H1 (cell line): ENCODE measurements around the gene RAB5A. TPM values are rescaled to one million over a fixed set of nuclear protein-coding genes. Genes with fewer than 3 reads are reported as not detected.
"Not testable (repeated sequence)": the region's sequence is repeated elsewhere in the genome, so short reads cannot be mapped to it uniquely, and the experiment has no call there.

Experiments
- CTCF ChIA-PET: fragments of 300-600 bp; sonication (Branson Sonifier 250); formaldehyde crosslinking; loops from one replicate; lab custom pipeline; 2021; ENCODE audit not compliant: partially characterized antibody; lab: Charles Lee
- POLR2A ChIA-PET: fragments of 300-600 bp; sonication (Branson Sonifier 250); formaldehyde crosslinking; loops from one replicate; lab custom pipeline; 2021; ENCODE audit warnings: inconsistent platforms; ENCODE audit not compliant: partially characterized antibody; lab: Charles Lee
- DNase-seq, 2 experiments: peaks; one replicate each; pipeline versions ENCODE4 v3.0.0 to v3.0.0-alpha.2; 2010 to 2022; ENCODE audit warnings: low spot score in 2 of 2, low read depth in 1 of 2, mixed read lengths in 1 of 2
- FAIRE-seq: peaks from 2 replicates; lab custom pipeline; 2011; peaks lifted over from hg19 to GRCh38; lab: Jason Lieb, UNC
- H2AFZ ChIP-seq: 2 replicates; pipeline ENCODE4 v1.8.1; 2012; ENCODE audit warnings: low read length, inconsistent platforms
- H2AK5ac ChIP-seq: 2 replicates; pipeline ENCODE4 v1.6.1; 2013; ENCODE audit warnings: low read depth, low read length
- H2BK120ac ChIP-seq: replicated peaks from 2 replicates; pipeline ENCODE3; 2013; ENCODE audit warnings: low read depth, low read length, inconsistent platforms
- H2BK12ac ChIP-seq: 2 replicates; pipeline ENCODE4 v1.6.1; 2013; ENCODE audit warnings: low read depth, low read length
- H2BK15ac ChIP-seq: 2 replicates; pipeline ENCODE4 v1.6.1; 2013; ENCODE audit warnings: low read length
- H2BK20ac ChIP-seq: 2 replicates; pipeline ENCODE4 v1.6.1; 2013; ENCODE audit warnings: low read length
- H2BK5ac ChIP-seq: 2 replicates; pipeline ENCODE4 v1.6.1; 2013; ENCODE audit warnings: low read depth, low read length
- H3K14ac ChIP-seq: 2 replicates; pipeline ENCODE4 v1.6.1; 2013; ENCODE audit warnings: inconsistent platforms; ENCODE audit not compliant: insufficient read length
- H3K18ac ChIP-seq: 2 replicates; pipeline ENCODE4 v1.6.1; 2013; ENCODE audit warnings: low read length; ENCODE audit errors: extremely low read depth
- H3K23ac ChIP-seq: 2 replicates; pipeline ENCODE4 v1.6.1; 2013; ENCODE audit warnings: inconsistent platforms; ENCODE audit not compliant: insufficient read length
- H3K23me2 ChIP-seq: 2 replicates; pipeline ENCODE4 v1.6.1; 2013; ENCODE audit warnings: low read depth, low read length
- H3K27ac ChIP-seq: 2 replicates; pipeline ENCODE4 v1.6.1; 2011; ENCODE audit warnings: low read depth, low read length, inconsistent platforms
- H3K27me3 ChIP-seq, 4 experiments: replicated peaks in 1 of 4; 1 replicate in 1 of 4; 2 replicates in 3 of 4; pipeline versions ENCODE4 v1.6.1 to v1.8.1; 2011 to 2013; ENCODE audit warnings: low read length in 3 of 4, mild to moderate bottlenecking in 3 of 4, inconsistent platforms in 2 of 4, mixed read lengths in 2 of 4, moderate library complexity in 1 of 4; ENCODE audit not compliant: control insufficient read depth in 3 of 4, insufficient read depth in 3 of 4; ENCODE audit errors: extremely low read depth in 1 of 4
- H3K36me3 ChIP-seq, 4 experiments: 2 replicates each; pipeline versions ENCODE4 v1.6.1 to v1.8.1; 2011 to 2013; ENCODE audit warnings: mild to moderate bottlenecking in 4 of 4, low read length in 3 of 4, moderate library complexity in 2 of 4, control low read depth in 1 of 4, inconsistent platforms in 1 of 4; ENCODE audit not compliant: insufficient read depth in 4 of 4, control insufficient read depth in 2 of 4
- H3K4ac ChIP-seq: replicated peaks from 2 replicates; pipeline ENCODE3; 2013; ENCODE audit warnings: low read length, low read depth, mixed read lengths, inconsistent platforms; ENCODE audit not compliant: insufficient read length
- H3K4me1 ChIP-seq, 4 experiments: replicated peaks in 1 of 4; 1 replicate in 1 of 4; 2 replicates in 3 of 4; pipeline versions ENCODE4 v1.6.1 to v1.8.1; 2011 to 2013; ENCODE audit warnings: low read length in 3 of 4, inconsistent platforms in 2 of 4, mixed read lengths in 1 of 4; ENCODE audit not compliant: insufficient read depth in 4 of 4, control insufficient read depth in 3 of 4
- H3K4me2 ChIP-seq, 2 experiments: 2 replicates each; pipeline versions ENCODE4 v1.6.1 to v1.8.1; 2011 to 2013; ENCODE audit warnings: low read depth in 2 of 2, low read length in 2 of 2, control low read depth in 1 of 2, inconsistent platforms in 1 of 2, mild to moderate bottlenecking in 1 of 2; ENCODE audit not compliant: insufficient read depth in 1 of 2
- H3K4me3 ChIP-seq, 4 experiments: fragments of 200-600, 300-600 bp in 1 of 4; sonication (generic), shearing (Covaris generic), sonication (Bioruptor Twin) in 1 of 4; 2 replicates each; pipeline versions ENCODE4 v1.5.1 to v1.8.1; 2011 to 2016; ENCODE audit warnings: low read length in 4 of 4, low read depth in 3 of 4, control low read depth in 2 of 4, inconsistent platforms in 2 of 4, mild to moderate bottlenecking in 2 of 4, mixed read lengths in 1 of 4, moderate library complexity in 1 of 4; ENCODE audit not compliant: insufficient read depth in 2 of 4; ENCODE audit errors: extremely low read depth in 1 of 4
- H3K56ac ChIP-seq: replicated peaks from 2 replicates; pipeline ENCODE3; 2013; ENCODE audit warnings: low read depth, mild to moderate bottlenecking, mixed read lengths, low read length, inconsistent platforms; ENCODE audit not compliant: insufficient read length
- H3K79me1 ChIP-seq: 2 replicates; pipeline ENCODE4 v1.6.1; 2013; ENCODE audit warnings: low read depth, low read length, control low read depth
- H3K79me2 ChIP-seq, 2 experiments: 2 replicates each; pipeline versions ENCODE4 v1.6.1 to v1.8.1; 2012 to 2013; ENCODE audit warnings: low read length in 2 of 2, mild to moderate bottlenecking in 2 of 2, inconsistent platforms in 1 of 2; ENCODE audit not compliant: insufficient read depth in 2 of 2, control insufficient read depth in 1 of 2
- H3K9ac ChIP-seq, 4 experiments: replicated peaks in 1 of 4; 1 replicate in 1 of 4; 2 replicates in 3 of 4; pipeline versions ENCODE4 v1.6.1 to v1.8.1; 2011 to 2013; ENCODE audit warnings: low read depth in 3 of 4, low read length in 3 of 4, control low read depth in 2 of 4, mild to moderate bottlenecking in 2 of 4, moderate library complexity in 2 of 4, inconsistent platforms in 1 of 4; ENCODE audit errors: extremely low read depth in 1 of 4
- H3K9me3 ChIP-seq, 2 experiments: 2 replicates each; pipeline versions ENCODE4 v1.6.1 to v1.8.1; 2012 to 2013; ENCODE audit warnings: mild to moderate bottlenecking in 2 of 2, moderate library complexity in 2 of 2, control low read depth in 1 of 2, inconsistent platforms in 1 of 2, low read depth in 1 of 2, low read length in 1 of 2, mixed read lengths in 1 of 2; ENCODE audit not compliant: insufficient read depth in 2 of 2
- H4K20me1 ChIP-seq, 2 experiments: replicated peaks in 1 of 2; 2 replicates each; pipeline versions ENCODE3 to v1.8.1; 2011 to 2013; ENCODE audit warnings: inconsistent platforms in 2 of 2, low read length in 2 of 2, mild to moderate bottlenecking in 1 of 2; ENCODE audit not compliant: insufficient read depth in 2 of 2, control insufficient read depth in 1 of 2
- H4K5ac ChIP-seq: 2 replicates; pipeline ENCODE4 v1.6.1; 2013; ENCODE audit warnings: low read length, low read depth, mixed read lengths, inconsistent platforms; ENCODE audit not compliant: insufficient read length
- H4K8ac ChIP-seq: 2 replicates; pipeline ENCODE4 v1.8.0; 2013; ENCODE audit warnings: mild to moderate bottlenecking, moderate library complexity, low read length, inconsistent platforms; ENCODE audit not compliant: insufficient read depth; ENCODE audit errors: extremely low read depth
- H4K91ac ChIP-seq: replicated peaks from 2 replicates; pipeline ENCODE3; 2013; ENCODE audit warnings: low read length, mixed read lengths, inconsistent platforms; ENCODE audit not compliant: insufficient read length
- WGBS, 2 experiments: shearing (Covaris generic) in 1 of 2; methylation state at CpG; one replicate each; pipeline versions ENCODE4 v1.1.6 to v1.1.7; 2013 to 2015; ENCODE audit warnings: low lambda C conversion rate in 2 of 2, mixed read lengths in 2 of 2, inconsistent platforms in 1 of 2, low coverage in 1 of 2, missing lambda C conversion rate in 1 of 2; ENCODE audit not compliant: insufficient replicate concordance in 2 of 2, insufficient coverage in 1 of 2, insufficient read length in 1 of 2; ENCODE audit errors: extremely low coverage in 1 of 2, missing lambda C conversion rate in 1 of 2; 5-methylcytosine and 5-hydroxymethylcytosine counted together
- polyA plus RNA-seq, 7 experiments: library from polyadenylated mRNA; depleted of rRNA in 3 of 7; stranded (reverse) in 5 of 7; unstranded in 2 of 7; fragments of >200 nt in 5 of 7; fragments of 200-250 nt in 2 of 7; gene quantifications; 1 replicate in 5 of 7; 2 replicates in 1 of 7; 4 replicates in 1 of 7; pipeline versions ENCODE4 v1.2.1 to v1.2.3, GENCODE V29; 2011 to 2013; ENCODE audit warnings: missing spikeins in 2 of 7, mixed read lengths in 2 of 7
- total RNA-seq: library from RNA; stranded (reverse); fragmentation: NEBNext Ultra II Directional; extraction: Animal tissue kit (Norgen Biotek cat#: 25700); gene quantifications from 2 replicates; pipeline ENCODE4 v1.2.1, GENCODE V29; 2021

Gene RAB5A
- total and polyA plus RNA-seq, 2 of the 8 experiments (the other 6 are each of a cell fraction or from before 2014, with no cell fraction given), result 22.4 to 77.7 TPM

DNA sequence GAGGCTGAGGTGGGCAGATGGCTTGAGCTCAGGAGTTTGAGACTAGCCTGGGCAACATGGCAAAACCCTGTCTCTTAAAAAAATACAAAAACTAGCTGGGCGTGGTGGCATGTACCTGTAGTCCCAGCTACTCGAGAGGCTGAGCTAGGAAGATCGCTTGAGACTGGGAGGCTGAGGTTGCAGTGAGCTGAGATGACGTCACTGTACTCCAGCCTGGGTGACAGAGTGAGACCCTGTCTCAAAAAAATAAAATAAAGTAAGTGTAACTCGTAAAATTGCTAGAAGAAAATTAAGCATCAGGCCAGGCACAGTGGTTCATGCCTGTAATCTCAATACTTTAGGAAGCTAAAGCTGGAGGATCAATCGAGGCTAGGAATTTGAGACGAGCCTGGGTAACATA is 47.1 kb upstream of the RAB5A start:
- FAIRE-seq, H2AK5ac ChIP-seq, DNase-seq, H2BK12ac ChIP-seq, CTCF ChIA-PET, H3K27ac ChIP-seq, H2BK15ac ChIP-seq, H3K18ac ChIP-seq, H3K56ac ChIP-seq, H3K79me1 ChIP-seq, H2BK20ac ChIP-seq, H3K27me3 ChIP-seq, H3K9me3 ChIP-seq, H3K4me1 ChIP-seq, H3K4me2 ChIP-seq, H2AFZ ChIP-seq, H2BK120ac ChIP-seq, H3K4ac ChIP-seq, H3K14ac ChIP-seq, H4K91ac ChIP-seq, H3K23ac ChIP-seq, H3K4me3 ChIP-seq, H3K9ac ChIP-seq, H2BK5ac ChIP-seq, POLR2A ChIA-PET, H4K8ac ChIP-seq, H4K20me1 ChIP-seq, H3K23me2 ChIP-seq, H3K36me3 ChIP-seq, H3K79me2 ChIP-seq, H4K5ac ChIP-seq: not testable (repeated sequence)
- WGBS, 2 experiments, result 89% methylated on average over 7 of the region's 7 CpGs; no CpG with 5 or more reads in 1 of the 2 experiments
